GM12875 (cell line): Measurements from ENCODE around the gene KCNQ1OT1.

Source experiments
- H3K4me3 ChIP-seq: one replicate; pipeline ENCODE4 v1.5.1; 2011; ENCODE audit warnings: low read depth, low read length, control low read depth
- CTCF ChIP-seq: IDR thresholded peaks from 2 replicates; pipeline ENCODE4 v1.5.1; 2011; ENCODE audit warnings: low read depth, mild to moderate bottlenecking, control low read depth, inconsistent platforms, low read length, moderate library complexity, borderline replicate concordance; ENCODE audit not compliant: insufficient read depth

KCNQ1OT1 gene

GRCh38 chr11:2664791-2665525 lies 34.8 kb downstream of the KCNQ1OT1 start:
- no peak for TF ChIP-seq CTCF
- H3K4me3 ChIP-seq: no peak overlapping the region

DNA sequence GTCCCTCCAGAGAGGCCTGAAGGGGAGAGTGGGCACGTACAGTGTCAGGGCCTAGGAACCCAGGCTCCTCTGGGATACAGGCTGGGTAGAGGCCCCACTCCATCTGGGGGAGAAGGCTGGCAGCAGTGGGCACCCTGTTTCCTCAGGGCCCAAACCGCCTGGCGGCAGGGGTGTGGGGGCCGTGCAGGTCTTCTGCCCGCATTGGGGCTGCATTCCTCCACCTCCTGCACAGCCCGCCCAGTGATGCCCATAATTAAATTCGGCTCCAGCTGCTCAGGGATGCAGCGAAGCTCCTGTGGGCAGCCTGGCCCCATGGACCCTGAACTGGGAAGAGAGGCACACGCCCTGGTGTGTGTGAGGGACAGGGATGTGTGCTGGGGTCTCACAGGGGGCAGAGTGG lies 35.4 kb downstream of the KCNQ1OT1 start:
- no peak for TF ChIP-seq CTCF
- H3K4me3 ChIP-seq: no peak overlapping the region

DNA sequence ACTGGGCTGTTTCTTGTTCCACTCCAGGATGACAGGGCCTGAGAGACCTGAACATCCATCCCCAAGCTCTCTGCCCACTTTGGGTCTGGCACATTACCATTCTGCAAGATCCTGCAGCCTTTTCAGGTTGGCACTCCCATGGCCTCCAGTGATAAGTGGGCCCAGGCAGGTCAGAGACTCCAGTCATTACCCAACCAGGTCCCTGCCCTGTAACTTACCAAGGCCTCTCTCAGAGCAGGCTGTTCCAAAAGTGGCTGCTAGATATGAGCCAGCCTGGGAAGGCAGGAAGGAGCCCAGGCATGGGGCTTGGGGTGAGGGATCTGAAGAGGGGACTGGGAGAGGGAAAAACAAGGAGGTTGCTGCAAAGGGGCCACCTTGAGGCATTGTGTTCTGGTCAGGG lies 35.9 kb downstream of the KCNQ1OT1 start:
- TF ChIP-seq CTCF: no peak
- no peak overlapping the region for H3K4me3 ChIP-seq

- no peak for TF ChIP-seq CTCF
- no peak overlapping the region for H3K4me3 ChIP-seq
Measured at GRCh38 chr11:2663506-2663905, 36.3 kb downstream of the KCNQ1OT1 start.

DNA sequence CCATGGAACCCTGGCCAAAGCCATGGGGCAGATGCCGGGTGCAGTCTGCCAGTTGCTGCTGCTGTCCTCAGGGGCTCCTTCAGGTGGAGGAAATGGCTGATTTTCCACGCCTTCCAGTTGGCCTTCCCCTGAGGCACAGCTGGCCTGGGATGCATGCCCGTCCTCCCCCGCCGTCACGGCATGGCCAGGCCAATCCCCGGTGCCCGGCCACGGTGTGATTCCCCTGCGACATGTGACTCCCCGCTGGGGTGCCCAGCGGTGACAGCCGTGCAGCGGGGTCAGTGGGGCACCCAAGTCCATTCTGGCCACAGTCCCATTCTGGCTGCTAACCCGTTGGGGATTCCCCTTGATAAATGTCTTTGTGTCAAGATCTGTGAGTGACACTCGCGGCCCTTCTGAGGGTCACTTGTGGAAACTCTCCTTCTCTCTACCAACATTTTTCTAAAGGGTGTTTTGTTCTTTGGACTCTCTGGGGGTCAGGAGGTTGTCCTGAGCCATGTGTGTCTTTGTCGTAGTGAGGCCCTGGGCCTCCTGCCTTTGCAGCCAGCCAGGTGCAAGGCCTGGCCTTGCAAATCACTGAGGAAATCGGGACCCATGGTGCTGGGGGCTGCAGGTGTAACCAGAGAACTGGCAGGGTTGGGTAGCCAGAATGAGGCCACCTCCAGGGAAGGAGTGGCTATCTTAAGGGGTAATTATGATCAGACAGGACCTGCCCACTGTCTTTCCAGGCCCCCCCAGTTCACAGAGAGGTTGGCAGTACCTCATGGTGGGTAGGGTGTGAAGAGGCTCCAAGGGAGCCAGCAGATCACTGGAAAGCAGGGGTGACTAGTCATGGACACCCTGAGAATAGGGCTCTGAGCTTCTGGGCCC lies 37.1 kb downstream of the KCNQ1OT1 start:
- TF ChIP-seq CTCF: no peak
- H3K4me3 ChIP-seq: no peak overlapping the region

GRCh38 chr11:2662024-2662312 lies 37.8 kb downstream of the KCNQ1OT1 start:
- H3K4me3 ChIP-seq: no peak overlapping the region
- no peak for TF ChIP-seq CTCF
